ENCODE results near the gene SUFU. TPM values are rescaled to one million over a fixed set of nuclear protein-coding genes. Genes with fewer than 3 reads are reported as not detected.

SUFU gene
- total RNA-seq, 1 experiment from 2014 or later, result 5.9 TPM

- peak; percentile 91 for DNase-seq
- Histone ChIP-seq H2AFZ (ENCODE audit: low read length) (no peak overlapping the region), H3K4me3 (ENCODE audit: low read length) (peak overlapping the region; percentile 84), H3K9ac (ENCODE audit: low read length) (peak overlapping the region; percentile 94), H3K27me3 (ENCODE audit: low read length) (no peaks in the 10 kb centered on the region), H3K36me3 (ENCODE audit: insufficient read depth, low read length) (peaks cover 4% of the 10 kb centered on the region), H3K79me2 (ENCODE audit: low read length) (peaks cover 75% of the 10 kb centered on the region), H4K20me1 (ENCODE audit: insufficient read depth, low read depth, low read length) (peaks cover 30% of the 10 kb centered on the region; the same call in 1 of the 2 replicates), H3K4me1 (ENCODE audit: low read length) (peaks cover 64% of the 10 kb centered on the region), H3K4me2 (ENCODE audit: low read depth, low read length, poor library complexity, severe bottlenecking) (peak overlapping the region; percentile 90), H3K9me3 (ENCODE audit: low read length) (no peaks in the 10 kb centered on the region), H3K27ac (ENCODE audit: low read length) (peak overlapping the region; percentile 98), H3K9me2 (replicated peaks; ENCODE audit: insufficient read depth, low read length) (no peaks in the 10 kb centered on the region)
Measured at GRCh38 chr10:102645741-102646609, 142.2 kb downstream of the SUFU start.

GRCh38 chr10:102646610-102647442 lies 143.1 kb downstream of the SUFU start:
- Histone ChIP-seq H3K79me2 (ENCODE audit: low read length) (peaks cover 83% of the 10 kb centered on the region), H2AFZ (ENCODE audit: low read length) (no peak overlapping the region), H3K4me2 (ENCODE audit: low read depth, low read length, poor library complexity, severe bottlenecking) (peak overlapping the region; percentile 90), H3K9ac (ENCODE audit: low read length) (peak overlapping the region; percentile 94), H3K9me3 (ENCODE audit: low read length) (no peaks in the 10 kb centered on the region), H3K27ac (ENCODE audit: low read length) (peak overlapping the region; percentile 98), H3K27me3 (ENCODE audit: low read length) (no peaks in the 10 kb centered on the region), H3K9me2 (replicated peaks; ENCODE audit: insufficient read depth, low read length) (no peaks in the 10 kb centered on the region), H3K36me3 (ENCODE audit: insufficient read depth, low read length) (peaks cover 4% of the 10 kb centered on the region), H3K4me1 (ENCODE audit: low read length) (peaks cover 68% of the 10 kb centered on the region), H3K4me3 (ENCODE audit: low read length) (peak overlapping the region; percentile 84), H4K20me1 (ENCODE audit: insufficient read depth, low read depth, low read length) (peaks cover 38% of the 10 kb centered on the region)
- DNase-seq, result peak; percentile 90

DNA sequence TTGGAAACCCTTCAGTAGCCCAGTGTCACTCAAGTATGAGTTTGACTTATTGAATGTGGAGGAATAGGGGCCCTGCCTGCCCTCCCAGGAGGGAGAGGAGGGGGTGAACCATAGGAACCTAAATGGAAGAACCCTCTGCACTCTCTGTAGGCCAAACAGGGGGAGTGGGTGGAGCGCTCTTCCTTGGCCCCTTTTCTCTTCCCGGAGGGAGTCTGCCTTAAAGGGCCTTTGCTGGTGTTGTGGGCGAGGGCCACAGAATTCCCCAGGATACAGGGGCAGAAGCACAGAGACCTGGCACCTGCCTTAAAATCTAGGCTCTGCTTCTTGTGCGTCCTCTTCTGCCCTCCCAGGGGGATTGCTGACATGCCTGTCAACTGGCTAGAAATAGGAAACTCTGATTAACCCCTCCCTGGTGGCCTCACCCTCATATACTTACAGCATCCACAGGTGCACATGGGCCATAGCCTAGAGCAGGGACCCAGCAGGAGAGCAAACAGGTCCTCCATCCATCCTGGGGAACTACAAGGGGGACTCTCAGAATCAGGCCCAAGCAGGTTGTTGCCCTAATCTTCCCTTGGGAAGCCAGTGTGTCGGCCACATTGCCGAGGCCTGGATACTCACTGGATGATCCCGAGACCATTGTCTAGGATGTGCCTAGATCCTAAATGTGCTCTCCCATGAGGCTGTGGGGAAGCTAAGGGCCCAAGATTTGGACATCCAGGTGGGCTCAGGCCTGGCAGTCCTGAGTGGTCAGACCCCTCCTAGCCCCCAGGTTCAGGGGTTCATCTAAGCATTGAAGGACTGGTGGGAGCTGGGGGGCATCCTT lies 143.9 kb downstream of the SUFU start:
- H3K4me1 ChIP-seq (ENCODE audit: low read length), result peaks cover 75% of the 10 kb centered on the region
- peak overlapping the region; percentile 94 for H3K9ac ChIP-seq (ENCODE audit: low read length)
- H3K79me2 ChIP-seq (ENCODE audit: low read length), result peaks cover 84% of the 10 kb centered on the region
- peak overlapping the region; percentile 84 for H3K4me3 ChIP-seq (ENCODE audit: low read length)
- H3K4me2 ChIP-seq (ENCODE audit: low read depth, low read length, poor library complexity, severe bottlenecking), result peak overlapping the region; percentile 90
- no peak overlapping the region for H2AFZ ChIP-seq (ENCODE audit: low read length)
- peak overlapping the region; percentile 98 for H3K27ac ChIP-seq (ENCODE audit: low read length)
- no peaks in the 10 kb centered on the region for H3K9me2 ChIP-seq (replicated peaks; ENCODE audit: insufficient read depth, low read length)
- H4K20me1 ChIP-seq (ENCODE audit: insufficient read depth, low read depth, low read length), result peaks cover 42% of the 10 kb centered on the region
- H3K36me3 ChIP-seq (ENCODE audit: insufficient read depth, low read length), result peaks cover 4% of the 10 kb centered on the region
- H3K9me3 ChIP-seq (ENCODE audit: low read length), result no peaks in the 10 kb centered on the region
- DNase-seq, result peak; percentile 94
- H3K27me3 ChIP-seq (ENCODE audit: low read length), result no peaks in the 10 kb centered on the region

GRCh38 chr10:102648269-102648888 lies 144.6 kb downstream of the SUFU start:
- no peaks in the 10 kb centered on the region for H3K9me2 ChIP-seq (replicated peaks; ENCODE audit: insufficient read depth, low read length)
- H4K20me1 ChIP-seq (ENCODE audit: insufficient read depth, low read depth, low read length), result peaks cover 48% of the 10 kb centered on the region
- H2AFZ ChIP-seq (ENCODE audit: low read length), result no peak overlapping the region
- peak overlapping the region; percentile 98 for H3K27ac ChIP-seq (ENCODE audit: low read length)
- no peaks in the 10 kb centered on the region for H3K9me3 ChIP-seq (ENCODE audit: low read length)
- H3K79me2 ChIP-seq (ENCODE audit: low read length), result peaks cover 86% of the 10 kb centered on the region
- H3K4me1 ChIP-seq (ENCODE audit: low read length), result peaks cover 82% of the 10 kb centered on the region
- no peaks in the 10 kb centered on the region for H3K27me3 ChIP-seq (ENCODE audit: low read length)
- peak; percentile 48 for DNase-seq
- H3K9ac ChIP-seq (ENCODE audit: low read length), result peak overlapping the region; percentile 94
- H3K4me3 ChIP-seq (ENCODE audit: low read length), result peak overlapping the region; percentile 84
- H3K36me3 ChIP-seq (ENCODE audit: insufficient read depth, low read length), result peaks cover 10% of the 10 kb centered on the region
- peak overlapping the region; percentile 90 for H3K4me2 ChIP-seq (ENCODE audit: low read depth, low read length, poor library complexity, severe bottlenecking)

DNA sequence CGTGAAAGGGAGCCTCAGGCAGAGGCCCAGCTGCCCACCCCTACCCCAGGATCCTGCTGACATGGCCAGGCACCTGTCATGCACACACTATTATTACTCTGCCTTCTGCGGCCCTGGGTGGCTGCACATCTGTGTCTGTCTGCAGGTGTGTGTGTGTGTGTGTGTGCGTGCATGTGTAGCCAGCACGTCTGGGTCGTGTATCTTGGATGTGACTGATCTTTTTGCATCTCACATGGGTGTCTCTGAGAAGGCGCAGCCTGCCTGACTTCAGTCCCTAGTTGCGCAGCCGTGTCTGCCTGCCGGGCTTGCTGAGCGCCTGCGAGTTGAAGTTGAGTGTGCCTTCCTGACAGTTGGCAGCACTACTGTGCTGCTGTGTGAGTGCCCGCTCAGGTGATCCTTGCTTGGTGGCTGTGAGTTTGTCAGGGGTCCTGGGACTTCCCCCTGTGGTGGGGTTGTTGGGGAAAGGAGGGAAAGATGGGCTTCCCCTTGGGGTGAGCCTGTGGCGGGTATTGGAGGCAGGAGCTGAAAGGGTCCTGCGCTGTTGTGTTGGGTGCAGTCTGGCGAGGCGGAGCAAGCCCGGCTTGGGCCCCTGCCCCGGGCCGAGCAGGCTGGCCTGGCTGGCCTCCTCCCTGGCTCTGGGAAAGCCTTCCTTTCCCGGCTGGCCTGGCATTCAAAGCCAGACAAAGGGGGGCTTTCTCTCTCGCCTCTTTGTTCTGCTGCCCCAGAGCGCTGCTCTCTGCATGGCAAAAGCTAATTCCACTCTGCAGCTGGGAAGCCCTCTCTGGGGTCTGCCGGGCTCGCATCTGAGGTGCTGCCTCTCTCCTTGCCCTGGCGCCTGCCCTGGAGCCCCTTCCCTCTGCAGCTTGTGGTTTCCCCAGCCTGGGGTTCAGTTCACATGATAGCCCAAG lies 145.4 kb downstream of the SUFU start:
- Histone ChIP-seq H3K4me1 (ENCODE audit: low read length) (peaks cover 85% of the 10 kb centered on the region), H2AFZ (ENCODE audit: low read length) (no peak overlapping the region), H4K20me1 (ENCODE audit: insufficient read depth, low read depth, low read length) (peaks cover 55% of the 10 kb centered on the region), H3K36me3 (ENCODE audit: insufficient read depth, low read length) (peaks cover 17% of the 10 kb centered on the region), H3K79me2 (ENCODE audit: low read length) (peaks cover 91% of the 10 kb centered on the region), H3K4me3 (ENCODE audit: low read length) (peak overlapping the region; percentile 84), H3K9ac (ENCODE audit: low read length) (peak overlapping the region; percentile 94), H3K9me3 (ENCODE audit: low read length) (no peaks in the 10 kb centered on the region), H3K27me3 (ENCODE audit: low read length) (no peaks in the 10 kb centered on the region), H3K9me2 (replicated peaks; ENCODE audit: insufficient read depth, low read length) (no peaks in the 10 kb centered on the region), H3K4me2 (ENCODE audit: low read depth, low read length, poor library complexity, severe bottlenecking) (peak overlapping the region; percentile 90), H3K27ac (ENCODE audit: low read length) (peak overlapping the region; percentile 98)
- DNase-seq, result peak; percentile 91

DNA sequence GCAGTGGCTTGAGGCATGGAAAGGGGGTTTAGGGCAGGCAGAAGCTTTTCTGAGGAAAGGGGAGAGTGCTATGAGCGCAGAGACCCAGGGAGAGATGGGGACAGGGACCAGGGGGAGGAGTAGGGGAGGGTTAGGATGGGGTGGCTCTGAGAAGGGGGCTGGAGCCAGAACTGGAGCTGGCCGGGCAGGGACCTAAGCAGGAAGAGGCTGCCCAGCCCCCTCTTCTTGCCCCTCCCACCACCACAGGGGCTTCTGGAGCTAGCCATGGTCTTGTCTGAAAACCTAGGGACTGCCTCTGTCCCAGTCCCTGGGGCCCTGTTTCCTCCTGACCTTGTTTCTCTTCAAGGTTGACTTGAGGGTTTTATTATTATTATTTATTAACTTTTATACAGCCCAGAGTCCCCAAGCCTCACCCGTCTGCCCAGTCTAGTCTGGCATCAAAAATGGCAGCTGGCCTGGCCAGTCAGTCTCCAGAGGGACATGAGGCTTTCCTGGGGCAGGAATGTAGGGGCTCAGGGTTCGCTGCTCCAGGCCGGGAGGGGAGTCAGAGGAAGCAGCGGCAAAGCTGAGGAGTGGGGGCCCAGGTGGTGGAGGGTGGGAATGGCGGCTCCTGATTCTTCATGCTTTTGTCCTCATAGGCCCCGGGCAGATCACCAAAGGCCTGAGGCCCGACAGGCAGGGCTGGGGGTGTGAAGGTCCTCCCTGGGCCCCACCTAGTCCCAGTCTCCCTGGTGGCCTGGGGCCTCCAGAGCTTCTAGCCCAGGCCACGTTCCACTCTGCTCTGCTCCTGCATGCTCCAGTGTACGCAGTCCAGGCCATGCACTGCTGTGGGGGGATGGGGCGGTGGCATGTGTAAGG lies 146.3 kb downstream of the SUFU start:
- DNase-seq, result peak; percentile 63
- Histone ChIP-seq H4K20me1 (ENCODE audit: insufficient read depth, low read depth, low read length) (peaks cover 63% of the 10 kb centered on the region), H3K4me1 (ENCODE audit: low read length) (peaks cover 79% of the 10 kb centered on the region), H3K4me2 (ENCODE audit: low read depth, low read length, poor library complexity, severe bottlenecking) (peak overlapping the region; percentile 90), H3K9me3 (ENCODE audit: low read length) (no peaks in the 10 kb centered on the region), H3K27ac (ENCODE audit: low read length) (peak overlapping the region; percentile 98), H3K4me3 (ENCODE audit: low read length) (peak overlapping the region; percentile 84), H3K36me3 (ENCODE audit: insufficient read depth, low read length) (peaks cover 24% of the 10 kb centered on the region), H3K79me2 (ENCODE audit: low read length) (peaks cover 82% of the 10 kb centered on the region), H2AFZ (ENCODE audit: low read length) (no peak overlapping the region), H3K9ac (ENCODE audit: low read length) (peak overlapping the region; percentile 94), H3K9me2 (replicated peaks; ENCODE audit: insufficient read depth, low read length) (no peaks in the 10 kb centered on the region), H3K27me3 (ENCODE audit: low read length) (no peaks in the 10 kb centered on the region)
